CD14-positive monocyte (primary cell): ENCODE results near the gene ANKRD40. TPM values are rescaled to one million over a fixed set of nuclear protein-coding genes. Genes with fewer than 3 reads are reported as not detected.

Experiments used
- DNase-seq, 3 donors: peaks; one replicate each; pipeline ENCODE4 v3.0.0-alpha.2; 2011 to 2022
- H2AFZ ChIP-seq: 2 replicates; pipeline ENCODE4 v1.6.0; 2012; ENCODE audit warnings: mild to moderate bottlenecking, low read depth, low read length, inconsistent platforms; ENCODE audit not compliant: insufficient read depth, poor library complexity, severe bottlenecking
- H3K27ac ChIP-seq, 2 donors: 1 replicate in 1 of 2; 2 replicates in 1 of 2; pipeline ENCODE4 v1.5.1; 2012 to 2013; ENCODE audit warnings: low read length in 2 of 2, control low read depth in 1 of 2, inconsistent platforms in 1 of 2, low read depth in 1 of 2, mild to moderate bottlenecking in 1 of 2
- H3K27me3 ChIP-seq, 2 donors: one replicate each; pipeline versions ENCODE4 v1.6.0 to v1.6.1; 2011 to 2013; ENCODE audit warnings: low read length in 2 of 2; ENCODE audit not compliant: control insufficient read depth in 2 of 2, insufficient read depth in 2 of 2
- H3K36me3 ChIP-seq, 2 donors: replicated peaks in 1 of 2; 1 replicate in 1 of 2; 2 replicates in 1 of 2; pipeline versions ENCODE4 v1.5.1 to v1.6.1; 2012 to 2013; ENCODE audit warnings: low read length in 2 of 2, control low read depth in 1 of 2, inconsistent platforms in 1 of 2, mild to moderate bottlenecking in 1 of 2; ENCODE audit not compliant: insufficient read depth in 2 of 2, control insufficient read depth in 1 of 2
- H3K4me1 ChIP-seq, 2 donors: 1 replicate in 1 of 2; 2 replicates in 1 of 2; pipeline versions ENCODE4 v1.5.1 to v1.6.1; 2012 to 2013; ENCODE audit warnings: low read length in 2 of 2, control low read depth in 1 of 2, inconsistent platforms in 1 of 2, mild to moderate bottlenecking in 1 of 2, moderate library complexity in 1 of 2; ENCODE audit not compliant: insufficient read depth in 2 of 2, control insufficient read depth in 1 of 2
- H3K4me2 ChIP-seq: replicated peaks from 2 replicates; pipeline ENCODE3; 2012; ENCODE audit warnings: low read length, moderate library complexity, mild to moderate bottlenecking; ENCODE audit not compliant: poor library complexity, severe bottlenecking; ENCODE audit errors: extremely low read depth
- H3K4me3 ChIP-seq, 3 experiments: fragments of 200-600 bp in 1 of 3; sonication (generic) in 1 of 3; replicated peaks in 1 of 3; 1 replicate in 2 of 3; 2 replicates in 1 of 3; pipeline ENCODE4 v1.5.1; 2011 to 2013; ENCODE audit warnings: low read length in 3 of 3, mild to moderate bottlenecking in 3 of 3, control low read depth in 2 of 3, low read depth in 2 of 3, inconsistent platforms in 1 of 3, moderate library complexity in 1 of 3
- H3K79me2 ChIP-seq: 2 replicates; pipeline ENCODE4 v1.6.0; 2012; ENCODE audit warnings: mild to moderate bottlenecking, control low read depth, inconsistent platforms, low read length, moderate library complexity; ENCODE audit not compliant: insufficient read depth
- H3K9ac ChIP-seq: 2 replicates; pipeline ENCODE4 v1.6.0; 2017; ENCODE audit warnings: low read length, mild to moderate bottlenecking; ENCODE audit not compliant: insufficient read depth, poor library complexity, severe bottlenecking
- H3K9me3 ChIP-seq, 2 donors: replicated peaks in 1 of 2; 1 replicate in 1 of 2; 2 replicates in 1 of 2; pipeline versions ENCODE4 v1.5.1 to v1.6.1; 2012 to 2013; ENCODE audit warnings: low read length in 2 of 2, control low read depth in 1 of 2; ENCODE audit not compliant: control insufficient read depth in 1 of 2, insufficient read depth in 1 of 2
- H4K20me1 ChIP-seq: 2 replicates; pipeline ENCODE4 v1.6.0; 2012; ENCODE audit warnings: mild to moderate bottlenecking, low read length, control low read depth, moderate library complexity; ENCODE audit not compliant: insufficient read depth
- H3K27ac Mint-ChIP-seq, 7 donors: one replicate each; pipeline ENCODE4 v1.8.0; 2020; ENCODE audit warnings: mild to moderate bottlenecking in 7 of 7, mixed read lengths in 7 of 7, moderate library complexity in 6 of 7, inconsistent platforms in 2 of 7
- H3K27me3 Mint-ChIP-seq, 3 donors: one replicate each; pipeline ENCODE4 v1.8.0; 2021 to 2022; ENCODE audit warnings: low read depth in 3 of 3, mild to moderate bottlenecking in 3 of 3, mixed read lengths in 3 of 3, moderate library complexity in 3 of 3, inconsistent platforms in 1 of 3
- H3K36me3 Mint-ChIP-seq, 2 donors: one replicate each; pipeline ENCODE4 v1.8.0; 2020; ENCODE audit warnings: mixed read lengths in 2 of 2, inconsistent platforms in 1 of 2, mild to moderate bottlenecking in 1 of 2
- H3K4me1 Mint-ChIP-seq: one replicate; pipeline ENCODE4 v1.8.0; 2020; ENCODE audit warnings: mild to moderate bottlenecking, mixed read lengths
- H3K4me3 Mint-ChIP-seq, 2 donors: one replicate each; pipeline ENCODE4 v1.8.0; 2020; ENCODE audit warnings: mild to moderate bottlenecking in 2 of 2, mixed read lengths in 2 of 2, moderate library complexity in 1 of 2
- H3K9me3 Mint-ChIP-seq, 7 donors: one replicate each; pipeline ENCODE4 v1.8.0; 2020 to 2022; ENCODE audit warnings: mixed read lengths in 7 of 7, mild to moderate bottlenecking in 6 of 7, moderate library complexity in 6 of 7, inconsistent platforms in 2 of 7
- WGBS: methylation state at CpG from one replicate; pipeline ENCODE4 v1.1.5; 2013; ENCODE audit warnings: missing lambda C conversion rate; ENCODE audit not compliant: insufficient coverage; 5-methylcytosine and 5-hydroxymethylcytosine counted together
- intact Hi-C, 2 donors: fragments of 100-400 bp; cut with micrococcal nuclease; formaldehyde crosslinking; loops; one replicate each; pipeline versions ENCODE4 v1.15.0 to v1.15.1; 2023
- polyA plus RNA-seq, 3 donors: library from polyadenylated mRNA; depleted of rRNA in 1 of 3; unstranded in 2 of 3; stranded (reverse) in 1 of 3; fragments of 300-500 nt in 2 of 3; fragments of >200 nt in 1 of 3; fragmentation: Illumina TruSeq in 2 of 3; gene quantifications; 1 replicate in 2 of 3; 2 replicates in 1 of 3; pipeline ENCODE4 v1.2.3, GENCODE V29; 2012 to 2021
- TF ChIP-seq, protein P1 (sequence below): fragments of 200-600 bp; IDR thresholded peaks from one replicate; pipeline ENCODE4 v1.8.0; 2022; ENCODE audit warnings: antibody characterized with exemption, mild to moderate bottlenecking

ANKRD40 gene
- polyA plus RNA-seq, 3 donors, result 3.4 to 21.8 (median 3.4) TPM

DNA sequence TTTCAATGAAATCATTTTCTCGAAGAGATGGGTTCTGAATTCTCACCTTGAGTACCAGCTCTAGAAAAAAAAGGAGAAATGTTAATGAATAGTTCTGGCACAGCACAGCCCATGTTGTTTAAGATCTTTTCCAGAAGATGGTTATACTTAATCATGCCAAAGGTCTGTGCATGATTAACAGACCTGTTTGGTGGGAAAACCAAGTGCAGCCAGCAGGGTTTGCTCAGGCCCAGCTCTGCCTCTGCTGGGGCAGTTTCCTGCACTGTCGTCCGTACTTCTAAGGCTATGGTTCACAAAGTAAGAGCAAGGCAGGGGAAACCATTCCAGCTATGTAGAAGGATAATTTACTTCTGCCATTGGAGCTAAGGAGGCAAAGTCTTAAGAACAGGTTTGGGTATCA, 10.7 kb downstream of the ANKRD40 start:
- H3K27ac ChIP-seq, result no peak overlapping the region
- H3K79me2 ChIP-seq, result peaks cover 4% of the 10 kb centered on the region
- H3K4me2 ChIP-seq, result no peak overlapping the region
- H2AFZ ChIP-seq, result no peak overlapping the region
- no peak overlapping the region for H3K9ac ChIP-seq
- H3K9me3 ChIP-seq, result no peaks in the 10 kb centered on the region
- intact Hi-C loops, result no loop called here
- no peak overlapping the region for H3K4me3 ChIP-seq
- Mint-ChIP-seq H3K4me1 (peaks cover 2% of the 10 kb centered on the region), H3K9me3 (no peaks in the 10 kb centered on the region), H3K36me3 (peaks cover 78 to 80% of the 10 kb centered on the region in 2 donors), H3K27ac (peak overlapping the region in 1 of 7 donors; percentile 46), H3K27me3 (no peaks in the 10 kb centered on the region), H3K4me3 (no peak overlapping the region)
- TF ChIP-seq, protein P1, sequence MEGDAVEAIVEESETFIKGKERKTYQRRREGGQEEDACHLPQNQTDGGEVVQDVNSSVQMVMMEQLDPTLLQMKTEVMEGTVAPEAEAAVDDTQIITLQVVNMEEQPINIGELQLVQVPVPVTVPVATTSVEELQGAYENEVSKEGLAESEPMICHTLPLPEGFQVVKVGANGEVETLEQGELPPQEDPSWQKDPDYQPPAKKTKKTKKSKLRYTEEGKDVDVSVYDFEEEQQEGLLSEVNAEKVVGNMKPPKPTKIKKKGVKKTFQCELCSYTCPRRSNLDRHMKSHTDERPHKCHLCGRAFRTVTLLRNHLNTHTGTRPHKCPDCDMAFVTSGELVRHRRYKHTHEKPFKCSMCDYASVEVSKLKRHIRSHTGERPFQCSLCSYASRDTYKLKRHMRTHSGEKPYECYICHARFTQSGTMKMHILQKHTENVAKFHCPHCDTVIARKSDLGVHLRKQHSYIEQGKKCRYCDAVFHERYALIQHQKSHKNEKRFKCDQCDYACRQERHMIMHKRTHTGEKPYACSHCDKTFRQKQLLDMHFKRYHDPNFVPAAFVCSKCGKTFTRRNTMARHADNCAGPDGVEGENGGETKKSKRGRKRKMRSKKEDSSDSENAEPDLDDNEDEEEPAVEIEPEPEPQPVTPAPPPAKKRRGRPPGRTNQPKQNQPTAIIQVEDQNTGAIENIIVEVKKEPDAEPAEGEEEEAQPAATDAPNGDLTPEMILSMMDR, result no peak
- no peaks in the 10 kb centered on the region for H3K27me3 ChIP-seq
- H3K4me1 ChIP-seq, result no peaks in the 10 kb centered on the region
- peaks cover 34% of the 10 kb centered on the region for H4K20me1 ChIP-seq
- 100% methylated on average over 3 of the region's 3 CpGs for WGBS
- H3K36me3 ChIP-seq, result peaks cover 74 to 99% of the 10 kb centered on the region in 2 donors
- no peak for DNase-seq

- no peaks in the 10 kb centered on the region for H3K79me2 ChIP-seq
- Mint-ChIP-seq H3K9me3 (no peaks in the 10 kb centered on the region), H3K4me1 (peaks cover 2% of the 10 kb centered on the region), H3K27me3 (no peaks in the 10 kb centered on the region), H3K4me3 (no peak overlapping the region), H3K36me3 (peaks cover 77 to 83% of the 10 kb centered on the region in 2 donors), H3K27ac (no peak overlapping the region)
- no peak overlapping the region for H2AFZ ChIP-seq
- no peak overlapping the region for H3K27ac ChIP-seq
- H3K9me3 ChIP-seq, result no peaks in the 10 kb centered on the region
- H3K4me3 ChIP-seq, result no peak overlapping the region
- TF ChIP-seq, protein P1, result no peak
- intact Hi-C loops, result no loop called here
- H3K9ac ChIP-seq, result no peak overlapping the region
- H3K4me2 ChIP-seq, result no peak overlapping the region
- 100% methylated on average over 1 of the region's 3 CpGs for WGBS
- H3K4me1 ChIP-seq, result no peaks in the 10 kb centered on the region
- H3K27me3 ChIP-seq, result no peaks in the 10 kb centered on the region
- peaks cover 74 to 100% of the 10 kb centered on the region in 2 donors for H3K36me3 ChIP-seq
- peaks cover 34% of the 10 kb centered on the region for H4K20me1 ChIP-seq
- no peak for DNase-seq
Observed at GRCh38 chr17:50696365-50696879, 11.3 kb downstream of the ANKRD40 start.
